Measurements from ENCODE around the gene UCN2. TPM values are rescaled to one million over a fixed set of nuclear protein-coding genes. Genes with fewer than 3 reads are reported as not detected.

UCN2 gene
- total RNA-seq, 4 donors from 2014 or later = 1.5 TPM; not detected in 3

DNA sequence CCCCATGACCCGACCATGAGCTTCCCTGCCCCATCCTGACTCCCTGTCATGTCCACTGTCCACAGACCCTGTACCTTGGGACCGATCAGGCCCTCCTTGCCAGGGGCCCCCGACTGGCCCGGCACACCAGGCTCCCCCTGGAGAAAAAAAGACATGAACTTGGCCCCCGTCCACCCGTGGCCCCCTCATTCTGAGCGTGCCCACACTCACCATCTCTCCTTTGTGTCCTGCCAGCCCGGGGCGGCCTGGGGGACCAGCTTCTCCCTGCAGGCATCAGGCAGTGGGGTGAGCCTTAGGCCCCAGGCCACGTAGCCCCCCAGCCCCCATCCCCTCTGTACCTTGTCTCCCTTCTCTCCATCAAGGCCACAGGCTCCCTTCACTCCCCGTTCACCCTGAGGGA, 3.9 kb upstream of the UCN2 start:
- DNase-seq (ENCODE audit: low spot score in 2 of 2) = no peak
- H3K4me3 ChIP-seq = no peak overlapping the region
- no peak overlapping the region for H3K27ac ChIP-seq
- H3K27me3 ChIP-seq = no peaks in the 10 kb centered on the region
- H3K36me3 ChIP-seq = peaks cover 0 to 4% (median 0%) of the 10 kb centered on the region in 3 donors
- H3K4me1 ChIP-seq = peaks cover 0 to 38% (median 10%) of the 10 kb centered on the region in 4 donors
- WGBS, 2 donors = 88 to 92% methylated on average over 11 of the region's 11 CpGs
- H3K9me3 ChIP-seq = no peaks in the 10 kb centered on the region
- no peak for TF ChIP-seq EP300 (IDR thresholded peaks at IDR 0.05)
- TF ChIP-seq, protein P1, sequence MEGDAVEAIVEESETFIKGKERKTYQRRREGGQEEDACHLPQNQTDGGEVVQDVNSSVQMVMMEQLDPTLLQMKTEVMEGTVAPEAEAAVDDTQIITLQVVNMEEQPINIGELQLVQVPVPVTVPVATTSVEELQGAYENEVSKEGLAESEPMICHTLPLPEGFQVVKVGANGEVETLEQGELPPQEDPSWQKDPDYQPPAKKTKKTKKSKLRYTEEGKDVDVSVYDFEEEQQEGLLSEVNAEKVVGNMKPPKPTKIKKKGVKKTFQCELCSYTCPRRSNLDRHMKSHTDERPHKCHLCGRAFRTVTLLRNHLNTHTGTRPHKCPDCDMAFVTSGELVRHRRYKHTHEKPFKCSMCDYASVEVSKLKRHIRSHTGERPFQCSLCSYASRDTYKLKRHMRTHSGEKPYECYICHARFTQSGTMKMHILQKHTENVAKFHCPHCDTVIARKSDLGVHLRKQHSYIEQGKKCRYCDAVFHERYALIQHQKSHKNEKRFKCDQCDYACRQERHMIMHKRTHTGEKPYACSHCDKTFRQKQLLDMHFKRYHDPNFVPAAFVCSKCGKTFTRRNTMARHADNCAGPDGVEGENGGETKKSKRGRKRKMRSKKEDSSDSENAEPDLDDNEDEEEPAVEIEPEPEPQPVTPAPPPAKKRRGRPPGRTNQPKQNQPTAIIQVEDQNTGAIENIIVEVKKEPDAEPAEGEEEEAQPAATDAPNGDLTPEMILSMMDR (IDR thresholded peaks at IDR 0.05) = no peak
- no peak for TF ChIP-seq POLR2A (IDR thresholded peaks at IDR 0.05)

GRCh38 chr3:48567090-48567489, 3.5 kb upstream of the UCN2 start:
- Histone ChIP-seq H3K4me1 (peaks cover 0 to 38% (median 10%) of the 10 kb centered on the region in 4 donors), H3K27ac (no peak overlapping the region), H3K36me3 (peaks cover 0 to 4% (median 0%) of the 10 kb centered on the region in 3 donors), H3K27me3 (no peaks in the 10 kb centered on the region), H3K4me3 (no peak overlapping the region), H3K9me3 (no peaks in the 10 kb centered on the region)
- WGBS, 2 donors = 83 to 87% methylated on average over 5 of the region's 5 CpGs
- TF ChIP-seq, protein P1 (IDR thresholded peaks at IDR 0.05) = no peak
- TF ChIP-seq POLR2A (IDR thresholded peaks at IDR 0.05) (no peak), EP300 (IDR thresholded peaks at IDR 0.05) (no peak)
- DNase-seq (ENCODE audit: low spot score in 2 of 2) = no peak

- peak overlapping the region in 2 of 4 donors; percentile 84 to 92 for H3K27ac ChIP-seq
Measured at GRCh38 chr3:48566401-48566760, 2.8 kb upstream of the UCN2 start.

GRCh38 chr3:48565591-48566400, 2.2 kb upstream of the UCN2 start:
- H3K27ac ChIP-seq = peak overlapping the region in 2 of 4 donors; percentile 84 to 92
- H3K36me3 ChIP-seq = peaks cover 0 to 4% (median 0%) of the 10 kb centered on the region in 3 donors
- H3K27me3 ChIP-seq = no peaks in the 10 kb centered on the region
- no peak for TF ChIP-seq POLR2A (IDR thresholded peaks at IDR 0.05)
- TF ChIP-seq, protein P1 (IDR thresholded peaks at IDR 0.05) = no peak
- no peak for TF ChIP-seq EP300 (IDR thresholded peaks at IDR 0.05)
- peaks cover 0 to 47% (median 12%) of the 10 kb centered on the region in 4 donors for H3K4me1 ChIP-seq
- 49% methylated on average over 7 of the region's 7 CpGs for WGBS, 2 donors
- H3K9me3 ChIP-seq = no peaks in the 10 kb centered on the region
- no peak overlapping the region for H3K4me3 ChIP-seq
- no peak for DNase-seq (ENCODE audit: low spot score in 2 of 2)

More at GRCh38 chr3:48566401-48566760, 2.8 kb upstream of the UCN2 start:
- H3K4me3 ChIP-seq = no peak overlapping the region
- peaks cover 0 to 41% (median 10%) of the 10 kb centered on the region in 4 donors for H3K4me1 ChIP-seq
- H3K9me3 ChIP-seq = no peaks in the 10 kb centered on the region
- TF ChIP-seq POLR2A (IDR thresholded peaks at IDR 0.05) (no peak), EP300 (IDR thresholded peaks at IDR 0.05) (no peak)
- TF ChIP-seq, protein P1 (IDR thresholded peaks at IDR 0.05) = no peak
- WGBS, 2 donors = 87 to 90% methylated on average over 6 to 9 of the region's 9 CpGs
- peaks cover 0 to 4% (median 0%) of the 10 kb centered on the region in 3 donors for H3K36me3 ChIP-seq
- no peaks in the 10 kb centered on the region for H3K27me3 ChIP-seq
- no peak for DNase-seq (ENCODE audit: low spot score in 2 of 2)

DNA sequence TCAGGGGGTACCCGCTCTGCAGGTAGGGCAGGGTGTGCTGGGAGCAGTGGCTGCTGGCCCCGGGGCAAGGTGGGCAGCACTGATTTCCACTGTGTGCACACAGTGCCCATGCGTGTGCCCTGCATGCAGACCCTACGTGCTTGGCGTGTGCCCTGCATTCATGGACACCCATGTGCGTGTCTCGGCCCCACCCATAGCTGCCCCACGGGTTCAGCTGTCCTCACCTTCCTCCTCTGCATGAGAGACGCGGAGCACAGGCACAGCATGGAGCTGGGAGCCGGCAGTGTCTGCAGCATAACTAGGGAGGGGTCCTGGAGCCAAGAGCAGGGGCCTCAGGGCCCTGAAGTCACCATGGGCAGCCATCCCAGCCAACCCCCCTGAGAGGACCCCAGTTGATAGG, 1.6 kb upstream of the UCN2 start:
- peak overlapping the region in 2 of 4 donors; percentile 84 to 92 for H3K27ac ChIP-seq

More for the DNA sequence above, 1.6 kb upstream of the UCN2 start:
- Histone ChIP-seq H3K4me1 (peaks cover 0 to 53% (median 18%) of the 10 kb centered on the region in 4 donors), H3K36me3 (no peaks in the 10 kb centered on the region), H3K4me3 (no peak overlapping the region), H3K27me3 (no peaks in the 10 kb centered on the region), H3K9me3 (no peaks in the 10 kb centered on the region)
- DNase-seq (ENCODE audit: low spot score in 2 of 2) = no peak
- WGBS, 2 donors = 82 to 86% methylated on average over 9 to 11 of the region's 11 CpGs
- TF ChIP-seq EP300 (IDR thresholded peaks at IDR 0.05) (no peak), POLR2A (IDR thresholded peaks at IDR 0.05) (no peak)

Data from tibial nerve (tissue), 4 donors.